Medulla oblongata (tissue), 1 donor: ENCODE data around the gene GBE1.
"Not testable (repeated sequence)": the region's sequence is repeated elsewhere in the genome, so short reads cannot be mapped to it uniquely, and the experiment has no call there.

Source experiments
- DNase-seq: peaks from one replicate; pipeline ENCODE4 v3.0.0-alpha.2; 2015; ENCODE audit errors: extremely low spot score

Gene GBE1

GRCh38 chr3:81753416-81754027, 7.9 kb downstream of the GBE1 start:
- no peak for DNase-seq

- DNase-seq, result no peak
These were observed 8.8 kb downstream of the GBE1 start for GRCh38 chr3:81752604-81753003.

GRCh38 chr3:81749265-81749664, 12.2 kb downstream of the GBE1 start:
- DNase-seq, result no peak

GRCh38 chr3:81747280-81747679, 14.2 kb downstream of the GBE1 start:
- DNase-seq, result not testable (repeated sequence)

- no peak for DNase-seq
These were observed 17.1 kb downstream of the GBE1 start for GRCh38 chr3:81744366-81744765.

GRCh38 chr3:81743096-81744025, 18.1 kb downstream of the GBE1 start:
- DNase-seq, result no peak

GRCh38 chr3:81742581-81742980, 18.9 kb downstream of the GBE1 start:
- no peak for DNase-seq

- no peak for DNase-seq
These were observed 20.2 kb downstream of the GBE1 start for GRCh38 chr3:81741216-81741615.

- DNase-seq, result no peak
These were observed 20.7 kb downstream of the GBE1 start for GRCh38 chr3:81740731-81741130.

GRCh38 chr3:81735334-81735733, 26.1 kb downstream of the GBE1 start:
- DNase-seq, result no peak

GRCh38 chr3:81734742-81735141, 26.7 kb downstream of the GBE1 start:
- no peak for DNase-seq

- no peak for DNase-seq
These were observed 28.8 kb downstream of the GBE1 start for GRCh38 chr3:81732642-81733041.

- no peak for DNase-seq
These were observed 32.5 kb downstream of the GBE1 start for GRCh38 chr3:81728766-81729544.

- no peak for DNase-seq
These were observed 34.7 kb downstream of the GBE1 start for GRCh38 chr3:81726735-81727134.

GRCh38 chr3:81726132-81726531, 35.3 kb downstream of the GBE1 start:
- DNase-seq, result no peak

- no peak for DNase-seq
These were observed 37.6 kb downstream of the GBE1 start for GRCh38 chr3:81723732-81724313.

GRCh38 chr3:81718311-81718710, 43.1 kb downstream of the GBE1 start:
- no peak for DNase-seq

GRCh38 chr3:81716870-81717509, 44.5 kb downstream of the GBE1 start:
- DNase-seq, result no peak

- DNase-seq, result no peak
These were observed 48.4 kb downstream of the GBE1 start for GRCh38 chr3:81713031-81713430.

GRCh38 chr3:81709606-81710005, 51.8 kb downstream of the GBE1 start:
- DNase-seq, result no peak

- DNase-seq, result no peak
These were observed 53.4 kb downstream of the GBE1 start for GRCh38 chr3:81707996-81708395.

- no peak for DNase-seq
These were observed 59.3 kb downstream of the GBE1 start for GRCh38 chr3:81702126-81702525.
